Stimulated activated CD4-positive, alpha-beta T cell treated with anti-CD3 and anti-CD28 coated beads, Interleukin-2, amount 100 ng/mL, for 48 hours (primary cell): Measurements from ENCODE around the gene DNAH2.

Source experiments
- DNase-seq, 2 donors: peaks; one replicate each; pipeline ENCODE4 v3.0.0-alpha.2; 2020

DNAH2 gene

DNA sequence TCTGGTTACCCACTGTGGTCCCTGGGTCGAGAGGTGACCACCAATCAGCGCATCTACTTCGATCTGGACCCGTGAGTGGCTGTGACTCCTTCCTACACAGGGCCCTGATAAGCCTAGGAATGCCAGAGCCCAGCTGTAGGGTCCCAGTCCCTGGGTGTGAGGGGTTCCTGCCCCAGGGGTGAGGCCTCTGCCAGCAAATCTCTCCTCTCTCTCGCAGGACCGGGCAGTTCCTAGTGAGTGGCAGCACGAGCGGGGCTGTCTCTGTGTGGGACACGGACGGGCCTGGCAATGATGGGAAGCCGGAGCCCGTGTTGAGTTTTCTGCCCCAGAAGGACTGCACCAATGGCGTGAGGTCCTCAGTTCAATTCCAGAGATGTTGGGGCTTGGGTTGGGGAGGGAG is 14.8 kb upstream of the DNAH2 start:
- DNase-seq, result no peak

- no peak for DNase-seq
These were observed 13.7 kb upstream of the DNAH2 start for GRCh38 chr17:7703584-7704479.

DNA sequence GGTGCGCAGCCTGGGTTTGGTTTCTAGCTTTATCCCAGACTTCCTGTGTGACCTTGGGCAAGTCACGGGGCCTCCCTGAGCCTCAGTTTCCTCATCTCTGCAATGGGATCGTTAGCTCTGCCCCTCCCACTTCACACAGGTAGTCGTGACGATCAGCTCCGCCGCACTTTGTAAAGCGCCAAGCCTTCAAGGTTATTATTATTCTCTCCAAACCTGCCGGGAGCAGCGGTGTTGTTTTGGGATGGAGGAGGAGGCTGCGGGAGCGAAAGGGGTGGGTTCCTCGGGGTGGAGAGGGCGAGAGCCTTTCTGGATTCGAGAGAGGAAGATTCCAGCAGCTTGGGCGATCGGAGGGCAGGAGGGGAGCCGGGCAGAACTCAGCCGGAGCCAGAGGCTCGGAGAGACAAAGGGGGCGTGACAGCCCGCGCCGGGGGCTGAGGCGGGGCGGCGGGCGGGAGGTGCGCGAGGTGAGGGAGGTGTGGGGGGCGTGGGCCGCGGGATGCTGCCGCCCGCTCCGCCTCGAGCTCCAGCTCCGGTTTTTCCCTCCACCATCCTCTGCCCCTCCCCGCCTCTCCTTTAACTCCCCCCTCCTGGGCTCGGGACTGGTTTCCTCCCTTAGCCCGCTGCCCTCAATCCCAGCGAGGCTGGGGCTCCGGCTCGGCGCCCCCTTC is 12.8 kb upstream of the DNAH2 start, which contains the start of gene EFNB3:
Gene EFNB3 (plus strand): TSS at position 602 of the 668 bp plus-strand sequence. CDS start 397 bp downstream, outside the sequence.
- no peak for DNase-seq

GRCh38 chr17:7705269-7706255 is 12.0 kb upstream of the DNAH2 start:
- no peak for DNase-seq

- DNase-seq, result no peak
These were observed 10.8 kb upstream of the DNAH2 start for GRCh38 chr17:7706631-7707354.

DNA sequence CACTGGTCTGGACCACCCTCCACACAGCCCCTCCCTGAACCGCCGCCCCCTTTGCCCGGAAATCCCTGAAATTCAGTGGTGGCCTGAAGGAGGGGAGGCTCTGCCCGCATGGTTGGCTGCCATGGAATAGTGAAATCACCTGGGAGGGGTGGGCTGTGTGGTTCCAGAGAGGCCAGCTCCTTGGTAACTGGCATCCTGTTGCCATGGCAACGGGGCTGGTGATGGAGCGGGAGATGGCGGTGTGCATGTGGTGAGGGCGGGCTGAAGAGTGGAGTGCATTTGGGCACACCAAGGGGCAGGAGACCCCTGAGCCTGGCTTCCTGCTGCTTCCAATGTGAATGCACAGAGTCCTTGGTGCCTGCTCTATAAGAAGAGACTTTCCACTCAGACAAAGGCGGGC is 10.1 kb upstream of the DNAH2 start:
- DNase-seq, result no peak

- no peak for DNase-seq
These were observed 9.4 kb upstream of the DNAH2 start for GRCh38 chr17:7707858-7708750.

DNA sequence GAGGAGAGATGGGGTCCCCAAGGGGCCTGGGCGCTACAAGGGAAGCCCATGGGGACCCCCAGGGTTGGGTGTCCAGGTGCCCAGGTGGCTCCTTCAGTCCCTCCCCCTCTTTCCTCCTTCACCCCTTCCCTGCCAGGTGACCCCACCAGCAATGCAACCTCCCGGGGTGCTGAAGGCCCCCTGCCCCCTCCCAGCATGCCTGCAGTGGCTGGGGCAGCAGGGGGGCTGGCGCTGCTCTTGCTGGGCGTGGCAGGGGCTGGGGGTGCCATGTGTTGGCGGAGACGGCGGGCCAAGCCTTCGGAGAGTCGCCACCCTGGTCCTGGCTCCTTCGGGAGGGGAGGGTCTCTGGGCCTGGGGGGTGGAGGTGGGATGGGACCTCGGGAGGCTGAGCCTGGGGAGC is 8.5 kb upstream of the DNAH2 start:
- DNase-seq, result no peak

DNA sequence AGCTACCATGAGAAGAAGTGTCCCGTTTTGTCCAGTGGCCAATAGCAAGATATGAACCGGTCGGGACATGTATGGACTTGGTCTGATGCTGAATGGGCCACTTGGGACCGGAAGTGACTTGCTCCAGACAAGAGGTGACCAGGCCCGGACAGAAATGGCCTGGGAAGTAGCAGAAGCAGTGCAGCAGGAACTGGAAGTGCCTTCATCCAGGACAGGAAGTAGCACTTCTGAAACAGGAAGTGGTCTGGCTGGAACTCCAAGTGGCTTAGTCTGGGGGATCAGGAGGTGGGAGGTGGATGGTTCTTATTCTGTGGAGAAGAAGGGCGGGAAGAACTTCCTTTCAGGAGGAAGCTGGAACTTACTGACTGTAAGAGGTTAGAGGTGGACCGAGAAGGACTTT is 7.2 kb upstream of the DNAH2 start:
- no peak for DNase-seq

GRCh38 chr17:7711051-7711755 is 6.3 kb upstream of the DNAH2 start:
- no peak for DNase-seq

- DNase-seq, result no peak
These were observed 5.3 kb upstream of the DNAH2 start for GRCh38 chr17:7712111-7712771.

GRCh38 chr17:7713782-7714181 is 3.8 kb upstream of the DNAH2 start:
- DNase-seq, result no peak

DNA sequence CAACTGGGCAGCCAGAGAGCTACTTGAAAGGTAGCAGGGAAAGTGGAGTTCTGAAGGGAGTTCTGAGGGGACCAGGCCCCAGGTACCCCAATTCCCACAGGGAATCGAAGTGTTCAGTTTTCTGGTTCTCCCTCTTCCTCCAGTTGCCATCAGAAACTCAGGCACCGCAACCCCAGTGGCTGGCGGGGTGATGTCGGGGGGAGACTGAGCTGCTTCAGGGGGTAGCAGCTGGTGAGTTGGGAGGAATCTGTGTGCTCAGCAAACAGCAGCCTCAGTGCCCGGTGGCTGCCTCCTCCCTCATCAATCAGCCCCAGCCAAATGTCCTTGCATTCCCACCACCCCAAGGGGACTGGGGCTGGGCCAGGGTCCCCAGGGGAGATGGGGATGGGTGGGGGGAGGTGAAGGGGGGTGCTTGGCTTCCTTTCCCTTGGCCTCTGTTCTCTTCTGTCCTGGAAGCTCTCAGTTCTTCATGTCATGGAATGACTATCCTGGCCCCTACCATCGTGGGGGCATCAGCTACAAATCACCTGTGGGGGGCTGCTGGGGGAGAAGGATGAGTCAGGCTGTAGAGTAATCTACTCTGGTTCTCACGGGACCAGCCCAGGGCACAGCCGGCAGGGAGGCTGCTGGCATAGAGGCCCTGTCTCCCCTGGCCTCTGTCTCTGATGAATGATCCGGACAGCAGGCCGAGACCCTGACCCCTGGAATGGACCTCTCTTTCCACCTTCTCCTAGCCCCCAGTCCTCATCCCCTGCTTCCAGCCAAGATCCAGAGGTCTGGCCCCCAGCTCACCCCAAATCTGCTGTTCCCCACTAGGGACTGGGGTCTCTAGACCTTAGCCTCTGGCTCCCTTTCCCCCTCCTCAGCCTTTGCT is 2.6 kb upstream of the DNAH2 start:
- DNase-seq, result no peak

- no peak for DNase-seq
These were observed 1.3 kb upstream of the DNAH2 start for GRCh38 chr17:7715936-7716886.

DNA sequence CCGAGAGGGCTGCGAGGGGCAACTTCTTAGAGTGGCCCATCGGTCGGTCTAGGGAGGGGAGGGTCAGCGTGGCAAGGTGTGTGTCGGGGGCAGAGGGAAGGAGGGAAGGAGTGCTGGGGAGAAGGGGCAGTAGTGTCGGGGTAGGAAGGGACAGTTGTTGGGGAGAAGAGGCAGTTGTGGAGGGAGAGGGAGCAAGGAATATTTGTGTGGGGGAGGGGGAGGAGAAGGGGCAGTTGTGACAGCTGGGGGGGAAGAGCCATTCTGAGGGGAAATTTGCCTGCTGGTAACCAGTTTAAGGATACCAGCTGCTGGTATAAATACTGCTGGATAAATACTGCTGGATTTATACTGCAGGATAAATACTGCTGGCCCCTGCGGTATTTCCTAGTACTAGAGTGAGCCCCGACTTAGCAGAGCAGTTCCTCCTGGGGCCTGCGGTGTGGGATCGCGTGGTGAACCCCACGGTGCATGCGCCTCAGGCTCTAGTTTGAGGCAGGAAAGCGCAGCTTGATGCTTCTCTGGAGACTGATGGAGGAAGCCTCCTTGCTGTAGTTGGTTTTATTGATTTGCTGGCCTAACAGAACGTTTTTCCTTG is 309 bp downstream of the DNAH2 start:
- DNase-seq, result no peak

GRCh38 chr17:7719661-7720060 is 2.1 kb downstream of the DNAH2 start:
- no peak for DNase-seq

GRCh38 chr17:7720125-7720524 is 2.6 kb downstream of the DNAH2 start:
- no peak for DNase-seq
